ENCODE results near the gene PHF19. TPM values are rescaled to one million over a fixed set of nuclear protein-coding genes. Genes with fewer than 3 reads are reported as not detected.

PHF19 gene
- total and polyA plus RNA-seq, 2 of the 8 experiments (the other 6 are each of a cell fraction or from before 2014, with no cell fraction given) = 28.2 to 31.8 TPM

GRCh38 chr9:120885958-120886357 lies 9.0 kb upstream of the PHF19 start:
- WGBS, 2 experiments (ENCODE audit: extremely low coverage in 1 of 2, insufficient coverage in 1 of 2, insufficient read length in 1 of 2, insufficient replicate concordance in 2 of 2, low coverage in 1 of 2, low lambda C conversion rate in 2 of 2, missing lambda C conversion rate in 1 of 2) = 77% methylated on average over 5 of the region's 5 CpGs; no CpG with 5 or more reads in 1 of the 2 experiments

More at GRCh38 chr9:120885958-120886357, 9.0 kb upstream of the PHF19 start:
- Histone ChIP-seq H2BK15ac (ENCODE audit: low read length) (no peak overlapping the region), H3K27ac (ENCODE audit: low read depth, low read length) (no peak overlapping the region), H4K20me1 (replicated peaks in 1 of 2; ENCODE audit: control insufficient read depth in 1 of 2, insufficient read depth in 2 of 2, low read length in 2 of 2) (no peaks in the 10 kb centered on the region), H3K27me3 (replicated peaks in 1 of 4; ENCODE audit: control insufficient read depth in 3 of 4, extremely low read depth in 1 of 4, insufficient read depth in 3 of 4, low read length in 3 of 4) (no peaks in the 10 kb centered on the region), H4K91ac (replicated peaks; ENCODE audit: insufficient read length, low read length) (no peak overlapping the region), H3K4me2 (ENCODE audit: insufficient read depth in 1 of 2, low read depth in 2 of 2, low read length in 2 of 2) (no peak overlapping the region), H2AFZ (ENCODE audit: low read length) (0 out of 2 replicates have a peak overlapping the region, but pooled peaks have one; percentile 52), H2AK5ac (ENCODE audit: low read depth, low read length) (no peak overlapping the region), H3K4me1 (replicated peaks in 1 of 4; ENCODE audit: control insufficient read depth in 3 of 4, insufficient read depth in 4 of 4, low read length in 3 of 4) (peaks cover 0 to 5% (median 4%) of the 10 kb centered on the region in 4 experiments; a peak in 6 of 7 replicates), H4K8ac (ENCODE audit: extremely low read depth, insufficient read depth, low read length) (no peak overlapping the region; the same call in 1 of the 2 replicates), H3K79me1 (ENCODE audit: low read depth, low read length) (no peaks in the 10 kb centered on the region), H3K4ac (replicated peaks; ENCODE audit: insufficient read length, low read depth, low read length) (no peak overlapping the region), H3K79me2 (ENCODE audit: control insufficient read depth in 1 of 2, insufficient read depth in 2 of 2, low read length in 2 of 2) (no peaks in the 10 kb centered on the region), H3K14ac (ENCODE audit: insufficient read length) (no peak overlapping the region), H3K9me3 (ENCODE audit: insufficient read depth in 2 of 2, low read depth in 1 of 2, low read length in 1 of 2) (no peaks in the 10 kb centered on the region), H3K23ac (ENCODE audit: insufficient read length) (no peak overlapping the region), H2BK5ac (ENCODE audit: low read depth, low read length) (no peak overlapping the region), H3K36me3 (ENCODE audit: control insufficient read depth in 2 of 4, insufficient read depth in 4 of 4, low read length in 3 of 4) (no peaks in the 10 kb centered on the region), H2BK120ac (replicated peaks; ENCODE audit: low read depth, low read length) (no peak overlapping the region), H2BK20ac (ENCODE audit: low read length) (no peak overlapping the region), H3K9ac (replicated peaks in 1 of 4; ENCODE audit: extremely low read depth in 1 of 4, low read depth in 3 of 4, low read length in 3 of 4) (no peak overlapping the region), H3K18ac (ENCODE audit: extremely low read depth, low read length) (no peak overlapping the region), H4K5ac (ENCODE audit: insufficient read length, low read depth, low read length) (no peak overlapping the region), H2BK12ac (ENCODE audit: low read depth, low read length) (no peak overlapping the region), H3K56ac (replicated peaks; ENCODE audit: insufficient read length, low read depth, low read length) (no peak overlapping the region), H3K4me3 (ENCODE audit: extremely low read depth in 1 of 4, insufficient read depth in 2 of 4, low read depth in 3 of 4, low read length in 4 of 4) (no peak overlapping the region), H3K23me2 (ENCODE audit: low read depth, low read length) (no peaks in the 10 kb centered on the region; the same call in 1 of the 2 replicates)
- POLR2A ChIA-PET (ENCODE audit: partially characterized antibody) = interaction anchor here (0.6 to 1.6 kb wide), 5 partner anchors 11 to 330 kb away, joined by 3 to 5 read pairs (median 3); partner anchors contain the start of gene FBXW2
- TF ChIP-seq KDM4A (IDR thresholded peaks at IDR 0.05; ENCODE audit: low read depth, low read length, severe bottlenecking) (no peak), ZNF274 (IDR thresholded peaks at IDR 0.05; ENCODE audit: borderline replicate concordance, extremely low read depth, low read length) (no peak), ASH2L (IDR thresholded peaks at IDR 0.05; ENCODE audit: low read length) (no peak), EP300 (IDR thresholded peaks at IDR 0.05; ENCODE audit: borderline replicate concordance in 1 of 2, low read depth in 2 of 2, low read length in 2 of 2) (no peak), CHD2 (IDR thresholded peaks at IDR 0.05; ENCODE audit: low read length) (no peak), BACH1 (IDR thresholded peaks at IDR 0.05; ENCODE audit: low read length) (no peak), CBX8 (IDR thresholded peaks at IDR 0.05; ENCODE audit: borderline replicate concordance, low read depth, low read length) (no peak), BRCA1 (IDR thresholded peaks at IDR 0.05; ENCODE audit: low read depth, low read length) (no peak), GTF2F1 (IDR thresholded peaks at IDR 0.05; ENCODE audit: borderline replicate concordance, low read depth, low read length) (no peak), HDAC6 (IDR thresholded peaks at IDR 0.05; ENCODE audit: low read depth, low read length) (no peak), SIX5 (IDR thresholded peaks at IDR 0.05; ENCODE audit: low read depth, low read length) (no peak), JUN (IDR thresholded peaks at IDR 0.05; ENCODE audit: low read depth, low read length) (no peak)
- TF ChIP-seq, protein P1, sequence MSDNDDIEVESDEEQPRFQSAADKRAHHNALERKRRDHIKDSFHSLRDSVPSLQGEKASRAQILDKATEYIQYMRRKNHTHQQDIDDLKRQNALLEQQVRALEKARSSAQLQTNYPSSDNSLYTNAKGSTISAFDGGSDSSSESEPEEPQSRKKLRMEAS (IDR thresholded peaks at IDR 0.05) = no peak
- TF ChIP-seq, protein P2, sequence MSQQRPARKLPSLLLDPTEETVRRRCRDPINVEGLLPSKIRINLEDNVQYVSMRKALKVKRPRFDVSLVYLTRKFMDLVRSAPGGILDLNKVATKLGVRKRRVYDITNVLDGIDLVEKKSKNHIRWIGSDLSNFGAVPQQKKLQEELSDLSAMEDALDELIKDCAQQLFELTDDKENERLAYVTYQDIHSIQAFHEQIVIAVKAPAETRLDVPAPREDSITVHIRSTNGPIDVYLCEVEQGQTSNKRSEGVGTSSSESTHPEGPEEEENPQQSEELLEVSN (IDR thresholded peaks at IDR 0.05) = no peak
- FAIRE-seq (no peak), DNase-seq (ENCODE audit: low read depth in 1 of 2, low spot score in 2 of 2) (no peak)
- CTCF ChIA-PET (ENCODE audit: partially characterized antibody) = interaction anchor here (0.7 to 2.1 kb wide), 10 partner anchors 8 to 170 kb away, joined by 3 to 8 read pairs (median 4); no protein-coding TSS in a partner anchor
